ENCODE data around the gene NEIL1.
A peak's percentile ranks its signal among the peaks of the same experiment; 100 is the strongest.
"Not testable (repeated sequence)": the region's sequence is repeated elsewhere in the genome, so short reads cannot be mapped to it uniquely, and the experiment has no call there.

Gene NEIL1, protein sequence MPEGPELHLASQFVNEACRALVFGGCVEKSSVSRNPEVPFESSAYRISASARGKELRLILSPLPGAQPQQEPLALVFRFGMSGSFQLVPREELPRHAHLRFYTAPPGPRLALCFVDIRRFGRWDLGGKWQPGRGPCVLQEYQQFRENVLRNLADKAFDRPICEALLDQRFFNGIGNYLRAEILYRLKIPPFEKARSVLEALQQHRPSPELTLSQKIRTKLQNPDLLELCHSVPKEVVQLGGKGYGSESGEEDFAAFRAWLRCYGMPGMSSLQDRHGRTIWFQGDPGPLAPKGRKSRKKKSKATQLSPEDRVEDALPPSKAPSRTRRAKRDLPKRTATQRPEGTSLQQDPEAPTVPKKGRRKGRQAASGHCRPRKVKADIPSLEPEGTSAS

DNA sequence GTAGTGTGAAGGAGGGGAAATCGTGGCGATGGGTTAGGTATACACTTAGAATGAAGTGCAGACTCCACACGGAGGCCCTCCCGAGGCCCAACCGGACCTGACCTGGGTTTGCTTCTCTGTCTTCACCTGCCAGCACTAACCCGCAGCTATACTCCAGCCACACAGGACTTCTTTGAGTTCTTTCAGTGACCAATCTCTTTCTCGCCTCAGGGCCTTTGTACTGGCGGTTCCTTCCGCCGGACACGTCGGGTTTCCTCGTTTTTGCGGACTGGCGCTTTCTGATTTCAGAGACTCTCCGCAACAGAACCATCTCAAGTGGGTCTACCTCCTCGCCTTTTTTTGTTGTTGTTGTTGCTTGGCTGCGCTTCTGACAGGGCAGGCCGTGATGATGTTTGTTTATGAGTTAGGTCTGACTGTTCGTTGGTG lies at the start of gene NEIL1:
NEIL1 (plus strand) TSS at position 244 of the 426 bp plus-strand sequence. CDS start 1,867 bp downstream, outside the sequence.
- peak in 1 of 2 donors; percentile 14 for DNase-seq (ENCODE audit: low read depth in 2 of 2)
- H3K4me3 ChIP-seq (replicated peaks in 1 of 2; ENCODE audit: low read depth in 2 of 2, low read length in 2 of 2), result peak within 1 kb of the TSS; percentile 64 to 91
- TF ChIP-seq, protein P1, sequence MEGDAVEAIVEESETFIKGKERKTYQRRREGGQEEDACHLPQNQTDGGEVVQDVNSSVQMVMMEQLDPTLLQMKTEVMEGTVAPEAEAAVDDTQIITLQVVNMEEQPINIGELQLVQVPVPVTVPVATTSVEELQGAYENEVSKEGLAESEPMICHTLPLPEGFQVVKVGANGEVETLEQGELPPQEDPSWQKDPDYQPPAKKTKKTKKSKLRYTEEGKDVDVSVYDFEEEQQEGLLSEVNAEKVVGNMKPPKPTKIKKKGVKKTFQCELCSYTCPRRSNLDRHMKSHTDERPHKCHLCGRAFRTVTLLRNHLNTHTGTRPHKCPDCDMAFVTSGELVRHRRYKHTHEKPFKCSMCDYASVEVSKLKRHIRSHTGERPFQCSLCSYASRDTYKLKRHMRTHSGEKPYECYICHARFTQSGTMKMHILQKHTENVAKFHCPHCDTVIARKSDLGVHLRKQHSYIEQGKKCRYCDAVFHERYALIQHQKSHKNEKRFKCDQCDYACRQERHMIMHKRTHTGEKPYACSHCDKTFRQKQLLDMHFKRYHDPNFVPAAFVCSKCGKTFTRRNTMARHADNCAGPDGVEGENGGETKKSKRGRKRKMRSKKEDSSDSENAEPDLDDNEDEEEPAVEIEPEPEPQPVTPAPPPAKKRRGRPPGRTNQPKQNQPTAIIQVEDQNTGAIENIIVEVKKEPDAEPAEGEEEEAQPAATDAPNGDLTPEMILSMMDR (IDR thresholded peaks at IDR 0.05; ENCODE audit: low read depth, low read length), result no peak

DNA sequence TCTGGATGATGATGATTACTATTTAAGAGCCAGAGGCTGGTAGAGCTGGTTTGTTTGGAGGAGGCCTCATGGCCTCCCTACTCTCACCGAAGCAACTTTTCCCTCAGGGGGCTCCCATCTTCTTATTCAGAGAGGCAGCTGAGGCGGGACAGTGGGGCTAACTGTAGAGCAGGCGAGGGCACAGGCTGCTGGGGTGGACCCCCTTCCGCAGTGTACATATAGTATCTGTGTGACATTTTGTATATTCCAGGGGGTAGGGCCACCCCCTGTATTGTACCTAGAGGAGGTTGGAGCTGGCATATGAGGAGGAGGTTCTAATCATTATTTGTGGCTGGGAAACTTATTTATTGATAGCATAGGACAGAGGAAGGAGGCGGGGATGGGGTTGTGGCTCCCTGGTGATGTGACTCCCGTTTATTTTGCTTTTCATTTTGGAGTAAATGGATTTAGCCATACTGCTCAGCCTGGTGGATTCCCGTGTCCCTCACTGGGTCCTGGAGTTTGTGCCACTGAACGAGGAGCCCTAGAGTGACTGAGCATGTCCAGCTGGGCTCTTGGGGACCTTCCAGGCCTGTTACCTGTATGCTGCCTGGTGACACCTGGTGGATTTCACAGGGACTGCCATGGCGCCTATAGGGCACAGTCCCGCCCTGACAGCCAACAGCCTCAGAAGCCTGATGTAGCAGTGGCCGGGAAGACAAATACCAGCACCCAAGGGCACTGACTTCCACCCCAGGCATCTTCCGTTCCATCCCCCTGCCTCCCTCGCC lies 48.1 kb upstream of the NEIL1 start:
- not testable (repeated sequence) for DNase-seq (ENCODE audit: low read depth in 2 of 2); H3K4me3 ChIP-seq (replicated peaks in 1 of 2; ENCODE audit: low read depth in 2 of 2, low read length in 2 of 2)

DNA sequence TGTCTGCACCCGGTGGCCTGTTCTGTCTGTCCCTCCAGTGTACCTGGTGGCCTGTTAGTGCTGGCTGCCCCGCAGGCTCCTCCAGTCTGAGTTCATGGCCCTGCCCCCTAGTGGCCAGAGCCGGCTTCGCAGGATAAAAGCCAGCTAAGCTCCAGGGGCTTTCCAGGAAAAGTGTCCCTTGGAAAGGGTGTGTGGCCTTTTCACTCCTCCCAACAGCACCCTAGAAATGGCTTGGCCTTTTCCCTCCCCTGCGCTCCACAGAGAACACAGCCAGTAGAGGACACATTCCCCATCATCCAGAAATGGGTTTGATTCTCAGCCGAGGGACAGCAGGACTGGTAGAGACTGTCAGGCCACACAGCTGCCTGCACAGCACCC lies 47.5 kb upstream of the NEIL1 start:
- not testable (repeated sequence) for DNase-seq (ENCODE audit: low read depth in 2 of 2); H3K4me3 ChIP-seq (replicated peaks in 1 of 2; ENCODE audit: low read depth in 2 of 2, low read length in 2 of 2)
- TF ChIP-seq, protein P1 (IDR thresholded peaks at IDR 0.05; ENCODE audit: low read depth, low read length), result peak; percentile 26

DNA sequence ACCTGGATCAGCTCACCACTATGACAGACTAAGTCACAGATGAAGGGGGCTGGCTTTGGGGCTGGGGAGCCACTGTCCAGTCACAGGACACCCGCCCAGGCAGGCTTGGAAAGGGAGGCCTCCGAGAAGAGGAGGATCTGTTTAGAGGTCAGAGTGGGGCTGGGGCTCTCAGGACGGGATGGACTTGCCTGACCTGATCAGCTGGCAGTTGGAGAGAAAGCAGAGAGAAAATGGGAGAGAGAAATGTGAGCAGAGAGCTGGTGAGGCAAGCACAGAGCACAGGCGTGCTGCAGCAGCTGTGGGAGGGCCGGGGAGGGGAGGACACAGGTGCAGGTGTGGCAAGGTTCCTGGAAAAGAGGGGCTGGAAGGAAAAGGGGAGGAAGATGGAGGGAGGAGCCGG lies 46.8 kb upstream of the NEIL1 start:
- DNase-seq (ENCODE audit: low read depth in 2 of 2); H3K4me3 ChIP-seq (replicated peaks in 1 of 2; ENCODE audit: low read depth in 2 of 2, low read length in 2 of 2): not testable (repeated sequence)

DNA sequence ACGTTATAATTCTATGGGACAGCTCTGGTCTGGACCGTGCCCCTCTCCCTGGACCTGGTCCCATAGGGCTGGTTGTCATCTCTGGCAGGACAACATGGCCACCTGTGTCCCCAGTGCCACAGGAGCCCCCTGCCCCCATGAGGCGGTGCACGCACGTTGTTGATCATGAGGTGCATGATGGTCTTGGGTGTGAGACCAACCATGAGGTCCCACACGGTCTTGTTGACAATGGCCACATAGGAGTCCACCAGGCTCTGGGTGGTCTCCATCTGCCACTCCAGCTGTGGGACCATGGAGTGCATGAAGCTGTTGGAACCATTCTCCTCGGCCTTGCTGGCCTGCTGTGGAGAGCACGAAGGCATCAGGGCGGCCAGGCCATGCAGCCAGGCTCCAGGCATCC lies 44.5 kb upstream of the NEIL1 start:
- TF ChIP-seq, protein P1 (IDR thresholded peaks at IDR 0.05; ENCODE audit: low read depth, low read length), result no peak
- no peak for DNase-seq (ENCODE audit: low read depth in 2 of 2)

DNA sequence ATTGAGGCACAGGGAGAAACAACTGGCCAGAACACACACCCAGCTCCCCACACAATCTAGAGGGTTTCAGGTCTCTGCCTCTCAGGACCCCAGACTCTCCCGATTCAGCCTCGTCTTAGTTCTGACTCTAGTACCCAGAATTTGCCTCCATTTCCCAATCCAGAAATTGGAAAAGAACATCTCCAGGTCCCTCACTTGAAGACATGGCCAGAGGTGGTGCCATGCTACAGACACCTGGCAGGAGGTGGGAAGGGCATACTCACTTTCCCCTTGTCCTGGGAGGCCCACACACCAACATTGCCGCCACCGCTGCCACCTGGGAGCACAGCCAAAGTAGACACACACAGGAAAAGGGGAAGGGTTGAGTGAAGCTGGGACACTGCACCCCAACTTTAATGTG lies 44.1 kb upstream of the NEIL1 start:
- not testable (repeated sequence) for DNase-seq (ENCODE audit: low read depth in 2 of 2); H3K4me3 ChIP-seq (replicated peaks in 1 of 2; ENCODE audit: low read depth in 2 of 2, low read length in 2 of 2)

More for the DNA sequence above, 44.5 kb upstream of the NEIL1 start:
- no peak overlapping the region for H3K4me3 ChIP-seq (replicated peaks in 1 of 2; ENCODE audit: low read depth in 2 of 2, low read length in 2 of 2)

DNA sequence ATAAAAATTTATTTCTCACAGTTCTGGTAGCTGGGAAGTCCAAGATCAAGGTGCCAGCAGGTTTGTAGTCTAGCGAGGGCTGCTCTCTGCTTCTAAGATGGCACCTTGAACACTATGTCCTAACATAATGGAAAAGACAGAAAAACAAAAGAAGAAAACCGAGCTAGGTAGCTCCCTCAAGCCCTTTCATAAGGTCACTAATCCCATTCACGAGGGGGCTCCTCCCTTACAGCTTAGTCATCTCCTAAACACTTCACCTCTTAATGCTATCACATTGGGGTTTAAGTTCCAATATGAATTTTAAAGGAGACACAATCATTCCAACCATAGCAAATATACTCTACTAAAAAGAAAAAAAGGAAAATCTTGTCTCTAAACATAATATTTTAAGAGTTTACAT lies 40.7 kb upstream of the NEIL1 start:
- H3K4me3 ChIP-seq (replicated peaks in 1 of 2; ENCODE audit: low read depth in 2 of 2, low read length in 2 of 2), result no peak overlapping the region
- no peak for DNase-seq (ENCODE audit: low read depth in 2 of 2)
- TF ChIP-seq, protein P1 (IDR thresholded peaks at IDR 0.05; ENCODE audit: low read depth, low read length), result no peak

DNA sequence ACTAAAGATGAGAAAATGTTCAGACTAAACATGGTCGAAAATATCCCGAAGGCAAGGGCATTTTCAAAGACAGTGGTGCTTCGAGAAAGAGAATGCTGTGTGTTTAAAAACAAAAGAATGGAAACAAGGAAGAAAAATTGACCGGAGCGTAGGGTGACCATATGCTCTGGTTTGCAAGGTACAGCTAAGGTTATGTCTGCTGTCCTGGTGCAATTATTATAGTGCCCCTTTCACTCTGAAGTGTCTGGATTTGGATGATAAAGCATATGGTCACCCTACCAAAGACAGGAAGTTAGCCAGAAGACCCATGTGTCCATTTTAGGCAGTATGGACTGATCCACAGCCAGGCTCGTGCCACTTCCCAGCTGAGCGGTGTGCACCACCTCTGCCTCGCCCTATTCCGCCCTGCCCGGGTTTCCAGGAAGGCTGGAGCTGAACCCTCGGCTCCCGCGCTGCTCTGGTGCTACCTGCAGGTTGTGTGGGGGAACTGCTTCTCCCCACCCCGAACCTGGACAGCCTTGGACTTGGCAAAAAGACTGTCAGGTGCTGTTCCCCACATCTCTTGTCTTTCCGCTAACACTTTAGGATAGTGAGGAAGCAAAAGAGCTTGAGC lies 39.0 kb upstream of the NEIL1 start:
- peak; percentile 16 to 38 for DNase-seq (ENCODE audit: low read depth in 2 of 2)
- TF ChIP-seq, protein P1 (IDR thresholded peaks at IDR 0.05; ENCODE audit: low read depth, low read length), result peak; percentile 65
- H3K4me3 ChIP-seq (replicated peaks in 1 of 2; ENCODE audit: low read depth in 2 of 2, low read length in 2 of 2), result no peak overlapping the region
